ENCODE results near the gene CERS6. TPM values are rescaled to one million over a fixed set of nuclear protein-coding genes. Genes with fewer than 3 reads are reported as not detected.

Gene CERS6
- polyA plus RNA-seq, 1 donor (not counting 4 experiments of a cell fraction or from before 2014, with no cell fraction given): 19.5 TPM

DNA sequence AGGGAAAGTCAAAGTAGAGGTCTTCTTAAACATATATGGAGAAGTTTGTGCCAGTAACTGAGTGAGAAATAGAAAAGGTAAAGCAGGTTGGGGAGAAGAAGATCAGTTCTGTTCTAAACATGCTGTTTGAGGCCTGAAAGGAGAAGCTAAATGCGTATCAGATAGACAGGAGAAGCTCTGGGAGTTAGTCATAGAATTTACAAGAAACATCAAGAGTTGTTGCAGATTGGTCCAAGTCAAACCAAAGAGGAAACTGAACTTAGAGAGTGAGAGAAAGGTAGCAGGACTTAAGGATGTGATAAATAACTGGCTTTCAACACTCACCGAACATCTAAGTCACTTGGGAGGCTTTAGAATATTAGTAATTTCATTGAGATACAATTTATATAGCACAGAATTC lies 29.2 kb upstream of the CERS6 start:
- Histone ChIP-seq H3K4me1 (ENCODE audit: control insufficient read depth, extremely low read depth, insufficient read depth, low read length) (no peaks in the 10 kb centered on the region), H3K9me3 (ENCODE audit: control insufficient read depth, low read depth, low read length) (no peaks in the 10 kb centered on the region), H3K27me3 (ENCODE audit: control insufficient read depth, extremely low read depth, insufficient read depth, low read length) (no peaks in the 10 kb centered on the region), H4K20me1 (ENCODE audit: control insufficient read depth, extremely low read depth, insufficient read depth, low read length) (no peaks in the 10 kb centered on the region), H3K4me3 (ENCODE audit: control insufficient read depth in 2 of 3, extremely low read depth in 1 of 3, insufficient read depth in 2 of 3, low read depth in 1 of 3, low read length in 3 of 3) (no peak overlapping the region), H2AFZ (ENCODE audit: control insufficient read depth, low read length) (no peak overlapping the region), H3K4me2 (ENCODE audit: control insufficient read depth, extremely low read depth, insufficient read depth, low read depth, low read length) (no peak overlapping the region), H3K36me3 (ENCODE audit: control insufficient read depth in 2 of 2, extremely low read depth in 1 of 2, insufficient read depth in 2 of 2, low read length in 2 of 2) (no peaks in the 10 kb centered on the region), H3K79me2 (ENCODE audit: control insufficient read depth, insufficient read depth, low read length) (no peaks in the 10 kb centered on the region), H3K9me1 (ENCODE audit: control insufficient read depth, extremely low read depth, insufficient read depth, low read length) (no peaks in the 10 kb centered on the region), H3K9ac (ENCODE audit: control insufficient read depth, extremely low read depth, insufficient read depth, low read length) (no peak overlapping the region), H3K27ac (ENCODE audit: control insufficient read depth, insufficient read depth, low read length) (no peak overlapping the region)
- FAIRE-seq: no peak
- TF ChIP-seq, protein P1, sequence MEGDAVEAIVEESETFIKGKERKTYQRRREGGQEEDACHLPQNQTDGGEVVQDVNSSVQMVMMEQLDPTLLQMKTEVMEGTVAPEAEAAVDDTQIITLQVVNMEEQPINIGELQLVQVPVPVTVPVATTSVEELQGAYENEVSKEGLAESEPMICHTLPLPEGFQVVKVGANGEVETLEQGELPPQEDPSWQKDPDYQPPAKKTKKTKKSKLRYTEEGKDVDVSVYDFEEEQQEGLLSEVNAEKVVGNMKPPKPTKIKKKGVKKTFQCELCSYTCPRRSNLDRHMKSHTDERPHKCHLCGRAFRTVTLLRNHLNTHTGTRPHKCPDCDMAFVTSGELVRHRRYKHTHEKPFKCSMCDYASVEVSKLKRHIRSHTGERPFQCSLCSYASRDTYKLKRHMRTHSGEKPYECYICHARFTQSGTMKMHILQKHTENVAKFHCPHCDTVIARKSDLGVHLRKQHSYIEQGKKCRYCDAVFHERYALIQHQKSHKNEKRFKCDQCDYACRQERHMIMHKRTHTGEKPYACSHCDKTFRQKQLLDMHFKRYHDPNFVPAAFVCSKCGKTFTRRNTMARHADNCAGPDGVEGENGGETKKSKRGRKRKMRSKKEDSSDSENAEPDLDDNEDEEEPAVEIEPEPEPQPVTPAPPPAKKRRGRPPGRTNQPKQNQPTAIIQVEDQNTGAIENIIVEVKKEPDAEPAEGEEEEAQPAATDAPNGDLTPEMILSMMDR (optimal IDR thresholded peaks at IDR 0.05 in 1 of 3, IDR thresholded peaks at IDR 0.05 in 1 of 3, conservative IDR thresholded peaks at IDR 0.05 in 1 of 3; ENCODE audit: extremely low read depth in 1 of 3, insufficient read depth in 2 of 3, low read length in 3 of 3): no peak
- no peak for TF ChIP-seq EZH2 (IDR thresholded peaks at IDR 0.05; ENCODE audit: low read length)
- no peak for DNase-seq (ENCODE audit: low read depth, low spot score)
- dilution Hi-C loops (cut with MboI; ENCODE audit: extremely low pct_ligation_motif_present, low sequenced_read_pairs): no loop called here

- no peaks in the 10 kb centered on the region for H4K20me1 ChIP-seq (ENCODE audit: control insufficient read depth, extremely low read depth, insufficient read depth, low read length)
- H3K36me3 ChIP-seq (ENCODE audit: control insufficient read depth in 2 of 2, extremely low read depth in 1 of 2, insufficient read depth in 2 of 2, low read length in 2 of 2): no peaks in the 10 kb centered on the region
- no peak overlapping the region for H3K4me3 ChIP-seq (ENCODE audit: control insufficient read depth in 2 of 3, extremely low read depth in 1 of 3, insufficient read depth in 2 of 3, low read depth in 1 of 3, low read length in 3 of 3)
- no peaks in the 10 kb centered on the region for H3K4me1 ChIP-seq (ENCODE audit: control insufficient read depth, extremely low read depth, insufficient read depth, low read length)
- H3K9ac ChIP-seq (ENCODE audit: control insufficient read depth, extremely low read depth, insufficient read depth, low read length): no peak overlapping the region
- no peak overlapping the region for H3K4me2 ChIP-seq (ENCODE audit: control insufficient read depth, extremely low read depth, insufficient read depth, low read depth, low read length)
- no peaks in the 10 kb centered on the region for H3K9me3 ChIP-seq (ENCODE audit: control insufficient read depth, low read depth, low read length)
- no peaks in the 10 kb centered on the region for H3K79me2 ChIP-seq (ENCODE audit: control insufficient read depth, insufficient read depth, low read length)
- TF ChIP-seq, protein P1 (optimal IDR thresholded peaks at IDR 0.05 in 1 of 3, IDR thresholded peaks at IDR 0.05 in 1 of 3, conservative IDR thresholded peaks at IDR 0.05 in 1 of 3; ENCODE audit: extremely low read depth in 1 of 3, insufficient read depth in 2 of 3, low read length in 3 of 3): no peak
- no peak for TF ChIP-seq EZH2 (IDR thresholded peaks at IDR 0.05; ENCODE audit: low read length)
- dilution Hi-C loops (cut with MboI; ENCODE audit: extremely low pct_ligation_motif_present, low sequenced_read_pairs): no loop called here
- no peak overlapping the region for H2AFZ ChIP-seq (ENCODE audit: control insufficient read depth, low read length)
- FAIRE-seq (no peak), DNase-seq (ENCODE audit: low read depth, low spot score) (no peak)
- H3K27me3 ChIP-seq (ENCODE audit: control insufficient read depth, extremely low read depth, insufficient read depth, low read length): no peaks in the 10 kb centered on the region
- H3K9me1 ChIP-seq (ENCODE audit: control insufficient read depth, extremely low read depth, insufficient read depth, low read length): no peaks in the 10 kb centered on the region
- no peak overlapping the region for H3K27ac ChIP-seq (ENCODE audit: control insufficient read depth, insufficient read depth, low read length)
These were observed 28.6 kb upstream of the CERS6 start for GRCh38 chr2:168427451-168427850.
